VCaP (cell line): Measurements from ENCODE around the gene SCARF1.

ENCODE experiments used
- H3K27ac ChIP-seq: fragments of 450-650 bp; 2 replicates; pipeline ENCODE4 v1.5.1; 2017
- TF ChIP-seq, protein P1 (sequence below): fragments of 450-650 bp; conservative IDR thresholded peaks from 2 replicates; pipeline ENCODE4 v1.5.1; 2017; ENCODE audit warnings: mild to moderate bottlenecking, moderate library complexity

The SCARF1 gene

DNA sequence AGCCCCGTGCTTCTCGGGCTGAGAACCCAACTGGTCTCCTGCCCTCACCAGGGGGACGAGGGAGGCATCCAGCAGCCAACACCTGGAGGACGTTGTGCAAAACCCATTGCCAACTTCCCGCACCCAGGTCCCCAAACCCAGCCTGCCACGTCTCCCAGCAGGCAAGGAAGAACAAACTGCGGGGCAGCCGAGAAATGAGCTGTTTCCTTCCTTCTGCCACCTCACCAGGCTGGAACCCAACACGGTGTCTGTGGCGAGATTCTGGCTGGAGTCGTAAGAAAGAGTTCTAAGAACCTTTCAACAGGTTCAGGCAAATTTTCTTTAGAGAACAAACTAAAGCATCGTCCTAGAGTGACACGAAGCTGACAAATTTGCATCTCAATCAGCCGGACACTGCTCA lies 20.5 kb downstream of the SCARF1 start:
- no peak overlapping the region for H3K27ac ChIP-seq
- TF ChIP-seq, protein P1, sequence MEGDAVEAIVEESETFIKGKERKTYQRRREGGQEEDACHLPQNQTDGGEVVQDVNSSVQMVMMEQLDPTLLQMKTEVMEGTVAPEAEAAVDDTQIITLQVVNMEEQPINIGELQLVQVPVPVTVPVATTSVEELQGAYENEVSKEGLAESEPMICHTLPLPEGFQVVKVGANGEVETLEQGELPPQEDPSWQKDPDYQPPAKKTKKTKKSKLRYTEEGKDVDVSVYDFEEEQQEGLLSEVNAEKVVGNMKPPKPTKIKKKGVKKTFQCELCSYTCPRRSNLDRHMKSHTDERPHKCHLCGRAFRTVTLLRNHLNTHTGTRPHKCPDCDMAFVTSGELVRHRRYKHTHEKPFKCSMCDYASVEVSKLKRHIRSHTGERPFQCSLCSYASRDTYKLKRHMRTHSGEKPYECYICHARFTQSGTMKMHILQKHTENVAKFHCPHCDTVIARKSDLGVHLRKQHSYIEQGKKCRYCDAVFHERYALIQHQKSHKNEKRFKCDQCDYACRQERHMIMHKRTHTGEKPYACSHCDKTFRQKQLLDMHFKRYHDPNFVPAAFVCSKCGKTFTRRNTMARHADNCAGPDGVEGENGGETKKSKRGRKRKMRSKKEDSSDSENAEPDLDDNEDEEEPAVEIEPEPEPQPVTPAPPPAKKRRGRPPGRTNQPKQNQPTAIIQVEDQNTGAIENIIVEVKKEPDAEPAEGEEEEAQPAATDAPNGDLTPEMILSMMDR: no peak

DNA sequence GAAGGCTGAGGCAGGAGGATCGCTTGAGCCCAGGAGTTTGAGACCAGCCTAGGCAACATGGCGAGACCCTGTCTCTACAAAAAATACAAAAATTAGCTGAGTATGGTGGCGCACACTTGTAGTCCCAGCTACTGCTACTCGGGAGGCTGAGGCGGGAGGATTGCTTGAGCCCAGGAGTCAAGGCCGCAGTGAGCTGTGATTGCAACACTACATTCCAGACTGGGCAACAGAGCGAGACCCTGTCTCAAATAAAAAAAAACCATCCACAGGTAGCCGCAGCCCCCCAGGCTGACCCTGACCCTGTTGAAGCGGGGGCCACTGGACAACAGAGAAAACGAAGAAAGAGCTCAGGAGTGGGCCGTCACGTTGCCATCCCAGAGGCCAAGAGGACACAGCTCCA lies 20.9 kb downstream of the SCARF1 start:
- H3K27ac ChIP-seq: no peak overlapping the region
- TF ChIP-seq, protein P1: no peak

DNA sequence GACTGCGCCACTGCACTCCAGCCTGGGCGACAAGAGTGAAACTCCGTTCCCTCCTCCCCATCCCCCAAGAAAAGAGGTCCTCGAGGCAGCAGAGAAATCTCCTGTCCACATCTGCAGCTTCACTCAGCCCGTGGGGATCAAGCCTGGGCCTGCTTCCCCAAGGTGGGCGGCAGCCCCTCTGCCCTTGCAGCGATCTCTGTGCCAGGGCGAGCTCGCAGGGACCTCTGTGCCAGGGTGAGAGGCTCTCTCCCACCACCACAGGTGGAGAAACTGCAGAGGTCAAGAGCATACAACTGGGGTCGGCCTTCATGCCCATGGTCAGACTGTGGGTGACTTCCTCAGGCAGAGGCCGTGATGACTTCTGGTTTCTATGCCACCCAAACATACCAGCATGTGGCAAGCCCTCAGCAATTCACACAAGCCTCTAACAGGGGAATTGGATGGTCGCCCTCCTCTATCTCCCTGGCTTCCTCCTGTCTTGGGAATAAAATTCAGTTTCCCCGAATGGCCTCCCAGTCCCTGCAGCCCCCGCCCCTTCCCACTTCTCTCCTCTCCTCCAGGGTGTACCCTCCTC lies 22.4 kb downstream of the SCARF1 start:
- no peak overlapping the region for H3K27ac ChIP-seq
- TF ChIP-seq, protein P1: no peak

DNA sequence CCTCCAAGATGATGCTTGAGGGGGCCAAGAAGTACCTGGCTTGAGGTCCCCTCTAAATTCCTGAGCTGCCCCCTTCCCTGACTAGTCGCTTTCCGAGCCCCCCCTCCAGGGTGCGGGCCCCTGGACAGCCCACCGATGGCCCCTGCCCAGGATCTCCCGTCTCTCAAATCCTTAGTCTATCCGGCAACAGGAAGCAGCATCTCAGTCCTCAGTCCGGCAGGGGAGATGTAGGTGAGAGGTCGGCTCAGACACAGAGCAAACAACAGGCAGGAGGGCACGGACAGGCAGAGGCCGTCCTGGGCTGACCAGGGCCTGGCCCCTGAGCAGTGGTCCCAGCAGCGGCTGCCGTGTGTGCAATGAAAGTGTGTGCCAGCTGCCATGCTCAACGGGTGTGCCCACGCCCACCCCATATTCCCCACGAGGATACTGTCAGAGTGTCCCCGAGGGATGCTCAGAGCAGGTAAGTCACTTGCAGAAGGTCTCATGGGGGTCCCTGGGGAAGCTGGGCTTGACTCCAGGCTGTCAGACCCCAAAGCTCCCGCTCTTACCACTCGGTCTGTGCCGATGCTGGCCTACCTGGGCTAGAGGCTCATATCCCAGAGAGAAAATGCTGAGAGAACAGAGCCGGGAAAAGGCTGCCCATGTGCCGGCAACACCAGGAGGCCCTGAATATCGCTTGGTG lies 24.1 kb downstream of the SCARF1 start:
- TF ChIP-seq, protein P1: no peak
- no peak overlapping the region for H3K27ac ChIP-seq

DNA sequence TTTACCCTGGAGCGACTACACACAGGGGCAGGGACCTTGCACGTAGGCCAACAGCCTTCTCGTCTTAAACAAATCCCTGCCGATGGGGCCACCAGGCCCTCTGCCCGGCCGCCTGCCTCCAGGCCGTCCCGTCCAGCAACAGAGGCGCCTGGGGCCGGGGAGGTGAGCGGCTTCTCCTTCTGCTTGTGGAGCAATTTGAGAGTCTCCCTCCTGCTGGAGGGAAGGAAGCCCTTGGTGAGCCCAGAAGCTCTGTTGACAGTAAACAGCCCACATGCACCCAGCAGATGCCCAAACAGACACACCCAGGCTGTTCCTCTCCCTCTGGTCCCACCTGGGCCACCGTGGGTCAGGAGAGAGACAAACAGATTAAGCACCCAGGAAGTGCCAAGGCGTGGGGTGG lies 25.0 kb downstream of the SCARF1 start:
- TF ChIP-seq, protein P1: no peak
- no peak overlapping the region for H3K27ac ChIP-seq

DNA sequence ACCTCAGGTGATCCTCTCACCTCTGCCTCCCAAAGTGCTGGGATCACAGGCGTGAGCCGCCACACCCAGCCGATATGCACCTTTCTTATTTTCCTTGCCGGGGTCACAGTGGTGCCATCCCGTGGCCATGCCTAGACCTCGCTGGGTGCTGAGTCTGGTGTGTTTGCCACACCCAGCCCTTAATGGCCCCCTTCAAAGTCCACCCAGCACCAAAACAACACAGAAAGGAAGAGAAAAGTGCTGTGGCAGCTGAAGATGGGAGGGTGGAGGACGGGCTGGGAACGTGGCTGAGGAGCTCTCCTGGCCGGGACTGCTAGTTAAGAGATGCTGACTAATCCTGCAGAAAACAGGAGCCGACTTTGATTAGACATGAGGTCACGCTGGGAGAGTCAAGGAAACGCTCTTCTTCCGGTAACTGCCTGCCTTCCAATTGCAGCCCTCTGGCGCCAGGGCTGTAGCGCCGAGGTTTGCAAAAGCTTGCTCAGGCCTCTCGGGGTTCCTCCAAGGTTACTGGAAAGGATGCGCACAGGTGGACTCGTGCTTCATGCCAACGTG lies 27.8 kb downstream of the SCARF1 start:
- H3K27ac ChIP-seq: no peak overlapping the region
- TF ChIP-seq, protein P1: no peak

DNA sequence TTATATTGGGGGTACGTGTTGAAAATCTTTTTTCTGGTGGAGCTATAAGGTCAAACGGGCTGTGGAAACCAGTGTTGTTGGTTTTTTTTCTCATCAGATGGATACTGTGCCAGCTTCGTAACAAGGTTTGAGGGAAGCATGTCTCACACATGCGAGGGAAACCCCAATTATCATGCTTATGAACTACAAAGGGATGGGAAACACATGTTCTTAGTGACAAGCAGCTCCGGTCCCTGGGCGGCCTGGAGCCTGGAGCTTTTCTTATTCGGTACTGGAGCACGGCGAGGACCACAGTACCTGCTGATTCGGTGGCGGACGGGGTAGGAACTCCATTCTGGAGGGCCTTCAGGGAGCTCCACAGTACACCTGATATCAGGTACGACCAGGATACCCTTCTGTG lies 29.4 kb downstream of the SCARF1 start:
- no peak overlapping the region for H3K27ac ChIP-seq
- TF ChIP-seq, protein P1: no peak
